Stimulated activated CD4-positive, alpha-beta T cell treated with anti-CD3 and anti-CD28 coated beads, TNF-alpha, amount 100 ng/mL, for 4 hours (primary cell): Measurements from ENCODE around the gene RAD9A.
"Not testable (repeated sequence)": the region's sequence is repeated elsewhere in the genome, so short reads cannot be mapped to it uniquely, and the experiment has no call there.

Source experiments
- DNase-seq, 3 experiments: peaks; one replicate each; pipeline ENCODE4 v3.0.0-alpha.2; 2020; ENCODE audit warnings: low read depth in 3 of 3

Gene RAD9A

DNA sequence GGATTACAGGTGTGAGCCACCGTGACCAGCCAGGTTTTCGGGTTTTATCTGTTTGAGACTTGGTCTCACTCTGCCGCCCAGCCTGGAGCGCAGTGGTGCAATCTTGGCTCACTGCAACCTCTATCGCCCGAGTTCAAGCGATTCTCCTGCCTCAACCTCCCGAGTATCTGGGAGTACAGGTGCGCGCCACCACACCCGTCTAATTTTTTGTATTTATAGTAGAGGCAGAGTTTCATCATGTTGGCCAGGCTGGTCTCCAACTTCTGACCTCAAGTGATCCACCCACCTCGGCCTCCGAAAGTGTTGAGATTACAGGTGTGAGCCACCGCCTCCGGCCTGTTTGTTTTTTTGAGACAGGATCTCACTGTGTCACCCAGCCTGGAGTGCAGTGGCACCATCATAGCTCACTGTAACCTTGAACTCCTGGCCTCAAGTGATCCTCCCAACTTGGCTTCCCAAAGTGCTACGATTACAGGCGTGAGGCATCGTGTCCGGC is 35.6 kb downstream of the RAD9A start:
- not testable (repeated sequence) for DNase-seq

DNA sequence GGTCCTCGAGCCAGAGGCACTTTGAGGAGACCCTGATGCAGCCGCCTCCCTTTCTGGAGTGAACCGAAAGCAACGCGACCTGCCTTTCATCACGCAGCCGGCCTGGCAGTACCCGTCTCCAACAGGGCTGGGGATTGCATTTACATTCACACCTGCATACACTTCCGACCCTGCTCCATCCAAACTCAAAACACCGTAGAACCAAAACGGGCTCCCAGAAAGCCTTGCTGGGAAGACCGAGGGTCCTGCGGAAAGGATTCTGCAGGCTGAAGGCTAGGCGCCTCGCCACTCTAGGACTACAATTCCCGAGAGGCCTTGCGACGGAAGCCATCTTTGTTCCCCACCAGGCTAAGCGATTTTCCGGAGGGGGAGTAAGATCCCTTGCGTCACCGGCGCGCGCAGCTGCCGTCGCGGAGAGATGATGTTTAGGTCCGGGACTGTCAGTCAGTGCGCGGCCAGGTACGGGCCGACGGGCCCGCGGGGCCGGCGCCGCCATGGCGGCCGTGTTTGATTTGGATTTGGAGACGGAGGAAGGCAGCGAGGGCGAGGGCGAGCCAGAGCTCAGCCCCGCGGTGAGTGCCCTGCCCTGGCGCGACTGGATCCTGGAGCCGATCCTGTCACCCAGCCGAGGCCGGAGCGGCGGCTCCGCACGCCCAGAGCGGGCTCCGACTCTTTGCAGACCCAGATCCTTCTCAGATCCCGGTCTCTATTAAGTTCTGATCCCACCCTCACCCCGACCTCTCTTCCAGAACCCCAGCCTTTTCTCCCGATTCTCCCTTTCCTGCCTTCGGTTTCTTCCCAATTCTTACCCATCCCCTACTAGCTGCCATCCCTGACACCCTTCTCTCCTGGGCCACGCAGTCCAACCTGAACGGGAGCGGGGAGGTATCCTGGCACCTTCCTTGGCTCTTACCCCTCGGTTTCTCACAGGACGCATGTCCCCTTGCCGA is 36.5 kb downstream of the RAD9A start, which contains the start of gene RPS6KB2:
Gene RPS6KB2, plus strand, starts transcription at position 443 of the 950 bp plus-strand sequence. Its CDS starts 52 bp downstream, at position 495.
- peak; percentile 97 to 99 (median 98) for DNase-seq

DNA sequence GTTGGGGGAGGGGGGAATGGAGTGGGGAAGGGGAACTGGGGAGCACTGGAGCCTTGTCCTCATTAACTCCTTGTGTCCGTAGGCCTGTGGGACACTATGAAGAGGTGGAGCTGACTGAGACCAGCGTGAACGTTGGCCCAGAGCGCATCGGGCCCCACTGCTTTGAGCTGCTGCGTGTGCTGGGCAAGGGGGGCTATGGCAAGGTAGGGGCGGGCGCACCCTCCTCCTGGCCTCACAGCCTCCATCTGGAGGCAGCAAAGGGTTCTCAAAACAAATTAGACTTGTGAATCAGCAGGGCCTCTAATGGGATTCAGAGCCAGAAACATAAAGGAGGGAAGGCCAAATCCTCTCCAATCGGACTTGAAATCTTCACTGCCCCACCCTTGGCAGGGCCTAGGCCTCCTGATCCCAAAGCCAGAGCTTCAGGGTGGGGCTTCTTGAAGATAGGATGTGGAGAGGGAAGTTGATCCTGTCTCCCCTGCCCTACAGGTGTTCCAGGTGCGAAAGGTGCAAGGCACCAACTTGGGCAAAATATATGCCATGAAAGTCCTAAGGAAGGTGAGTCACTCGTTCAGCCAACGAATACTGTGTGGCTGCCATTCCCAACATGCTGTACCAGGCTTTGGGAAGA is 37.4 kb downstream of the RAD9A start:
- no peak for DNase-seq

DNA sequence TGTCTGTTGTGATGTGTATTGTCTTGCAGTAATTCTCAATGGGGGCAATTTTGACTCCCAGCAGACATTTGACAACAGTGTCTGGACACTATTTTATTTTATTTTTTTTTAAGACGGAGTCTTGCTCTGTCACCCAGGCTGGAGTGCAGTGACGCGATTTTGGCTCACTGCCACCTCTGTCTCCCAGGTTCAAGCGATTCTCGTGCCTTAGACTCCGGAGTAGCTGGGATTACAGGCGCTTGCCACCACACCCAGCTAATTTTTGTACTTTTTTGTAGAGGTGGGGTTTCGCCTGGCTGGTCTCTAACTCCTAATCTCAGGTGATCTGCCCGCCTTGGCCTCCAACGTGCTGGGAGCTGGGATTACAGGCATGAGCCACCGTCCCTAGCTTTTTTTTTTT is 37.9 kb downstream of the RAD9A start:
- DNase-seq = no peak

DNA sequence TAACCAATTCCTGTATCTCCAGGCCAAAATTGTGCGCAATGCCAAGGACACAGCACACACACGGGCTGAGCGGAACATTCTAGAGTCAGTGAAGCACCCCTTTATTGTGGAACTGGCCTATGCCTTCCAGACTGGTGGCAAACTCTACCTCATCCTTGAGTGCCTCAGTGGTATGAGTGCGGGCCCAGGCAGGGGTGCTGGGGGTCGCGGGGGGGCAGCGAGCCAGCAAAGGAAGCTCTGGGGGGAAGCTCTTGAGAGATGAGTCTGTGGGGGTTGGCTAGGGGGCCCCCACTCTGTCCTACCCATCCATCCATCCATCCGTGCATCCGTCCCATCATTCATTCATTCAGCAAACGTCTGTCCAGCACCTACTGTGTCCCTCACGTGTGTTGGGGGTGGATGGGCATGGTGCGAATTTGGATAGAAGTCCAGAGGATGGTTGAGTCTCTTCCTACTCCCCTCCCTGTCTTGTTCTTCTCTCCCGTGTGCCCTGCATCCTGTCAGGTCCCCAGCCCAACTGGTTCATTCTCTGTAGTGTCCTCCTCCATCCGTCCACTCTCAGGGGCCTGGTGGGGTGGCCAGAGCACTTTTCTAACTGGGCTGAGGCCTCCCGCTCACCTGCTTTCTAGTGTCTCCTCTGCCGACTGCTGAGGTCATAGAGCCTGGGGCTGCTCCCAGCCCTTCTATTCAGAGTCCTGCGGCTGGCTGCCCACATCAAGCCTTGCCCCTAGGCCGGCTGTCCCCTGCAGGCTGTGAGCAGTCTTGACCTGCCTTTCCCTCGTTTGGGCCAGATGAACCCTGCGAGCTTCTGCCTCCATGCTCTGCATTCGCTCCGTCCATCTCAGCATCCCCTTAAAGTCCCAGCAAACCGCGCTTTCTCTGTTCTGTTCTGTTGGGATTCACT is 39.8 kb downstream of the RAD9A start:
- no peak for DNase-seq

DNA sequence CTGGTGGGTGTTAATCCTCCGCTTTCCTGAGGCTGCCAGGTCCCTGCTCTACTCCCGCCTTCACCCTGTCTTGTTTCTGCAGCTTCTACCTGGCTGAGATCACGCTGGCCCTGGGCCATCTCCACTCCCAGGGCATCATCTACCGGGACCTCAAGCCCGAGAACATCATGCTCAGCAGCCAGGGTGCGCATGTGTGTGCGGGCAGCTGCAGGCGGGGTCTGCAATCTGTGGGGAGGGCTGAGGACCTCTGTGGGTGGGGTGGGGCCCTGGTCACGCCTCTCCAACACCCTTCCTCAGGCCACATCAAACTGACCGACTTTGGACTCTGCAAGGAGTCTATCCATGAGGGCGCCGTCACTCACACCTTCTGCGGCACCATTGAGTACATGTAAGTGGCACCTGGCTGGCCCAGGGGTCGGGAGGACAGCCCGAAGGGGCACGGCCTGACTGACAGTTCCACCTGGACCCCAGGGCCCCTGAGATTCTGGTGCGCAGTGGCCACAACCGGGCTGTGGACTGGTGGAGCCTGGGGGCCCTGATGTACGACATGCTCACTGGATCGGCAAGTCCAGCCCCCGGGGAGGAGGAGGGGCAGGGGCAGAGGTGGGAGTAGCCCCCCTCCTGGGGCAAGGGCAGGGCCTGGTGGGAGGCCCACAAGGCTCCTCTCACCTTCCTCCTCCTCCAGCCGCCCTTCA is 41.0 kb downstream of the RAD9A start:
- no peak for DNase-seq

DNA sequence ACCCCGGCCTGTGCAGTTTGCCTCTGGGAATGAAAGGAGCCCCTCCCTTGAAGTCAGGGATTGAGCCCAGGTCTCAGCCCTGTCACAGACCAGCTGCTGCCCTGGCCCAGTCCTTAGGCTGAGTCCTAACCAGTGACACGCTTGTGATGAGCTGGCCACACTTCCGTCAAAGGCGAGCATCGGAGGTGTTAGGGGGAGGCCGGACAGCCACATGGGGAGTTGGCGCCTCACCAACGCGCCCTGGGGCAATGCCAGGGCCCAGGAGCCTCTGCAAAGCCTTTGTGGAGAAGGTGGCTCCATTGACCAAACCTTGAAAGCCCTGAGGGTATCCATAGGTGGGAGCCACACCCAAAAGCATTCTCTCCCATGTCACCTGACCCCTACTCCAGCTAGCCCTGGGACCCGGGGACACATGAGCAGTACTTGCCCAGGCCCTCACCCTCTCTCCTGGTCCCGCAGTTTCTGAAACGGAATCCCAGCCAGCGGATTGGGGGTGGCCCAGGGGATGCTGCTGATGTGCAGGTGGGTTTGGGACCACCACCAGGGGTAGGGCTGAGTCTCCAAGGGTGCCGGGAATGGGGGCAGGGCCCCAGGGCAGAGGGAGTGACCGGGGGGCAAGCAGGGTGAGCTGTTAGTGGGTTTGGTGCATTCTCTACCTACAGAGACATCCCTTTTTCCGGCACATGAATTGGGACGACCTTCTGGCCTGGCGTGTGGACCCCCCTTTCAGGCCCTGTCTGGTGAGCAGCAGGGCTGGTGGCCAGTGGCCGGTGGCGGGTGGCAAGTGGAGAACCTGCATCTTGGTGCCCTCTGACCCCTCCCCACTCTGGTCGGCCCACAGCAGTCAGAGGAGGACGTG is 42.0 kb downstream of the RAD9A start:
- DNase-seq = no peak

DNA sequence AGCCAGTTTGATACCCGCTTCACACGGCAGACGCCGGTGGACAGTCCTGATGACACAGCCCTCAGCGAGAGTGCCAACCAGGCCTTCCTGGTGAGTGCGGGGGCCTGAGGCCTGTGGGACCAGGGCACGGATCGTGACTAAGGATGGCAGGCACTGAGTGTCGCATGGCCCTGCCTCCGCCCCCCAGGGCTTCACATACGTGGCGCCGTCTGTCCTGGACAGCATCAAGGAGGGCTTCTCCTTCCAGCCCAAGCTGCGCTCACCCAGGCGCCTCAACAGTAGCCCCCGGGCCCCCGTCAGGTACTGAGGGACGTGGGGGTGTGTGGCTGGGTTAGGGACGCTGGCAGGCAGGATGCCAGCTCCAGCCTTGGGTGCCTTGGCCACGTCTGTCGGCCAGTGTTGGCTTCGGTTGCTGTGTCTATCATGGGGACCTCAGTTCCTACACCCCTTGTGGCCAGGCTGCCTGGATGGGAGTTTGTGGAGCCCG is 42.7 kb downstream of the RAD9A start:
- DNase-seq = no peak

DNA sequence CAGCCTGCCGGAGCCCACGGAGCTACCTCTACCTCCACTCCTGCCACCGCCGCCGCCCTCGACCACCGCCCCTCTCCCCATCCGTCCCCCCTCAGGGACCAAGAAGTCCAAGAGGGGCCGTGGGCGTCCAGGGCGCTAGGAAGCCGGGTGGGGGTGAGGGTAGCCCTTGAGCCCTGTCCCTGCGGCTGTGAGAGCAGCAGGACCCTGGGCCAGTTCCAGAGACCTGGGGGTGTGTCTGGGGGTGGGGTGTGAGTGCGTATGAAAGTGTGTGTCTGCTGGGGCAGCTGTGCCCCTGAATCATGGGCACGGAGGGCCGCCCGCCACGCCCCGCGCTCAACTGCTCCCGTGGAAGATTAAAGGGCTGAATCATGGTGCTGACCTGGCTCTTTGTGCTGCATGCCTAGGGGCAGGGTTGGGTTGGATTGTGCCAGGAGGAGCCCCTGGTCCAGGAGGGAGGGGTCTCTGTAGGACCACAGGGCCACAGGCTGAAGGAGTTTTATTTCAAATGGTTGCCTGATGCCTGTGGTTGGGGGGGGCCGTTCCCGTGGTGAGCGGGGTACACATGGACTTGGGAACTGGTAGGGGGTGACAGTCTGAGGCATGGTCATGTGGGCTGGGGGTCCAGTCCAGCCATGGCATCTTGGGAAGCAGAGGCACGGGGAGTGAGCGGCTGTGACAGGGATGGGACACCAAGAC is 43.4 kb downstream of the RAD9A start:
- DNase-seq = no peak

DNA sequence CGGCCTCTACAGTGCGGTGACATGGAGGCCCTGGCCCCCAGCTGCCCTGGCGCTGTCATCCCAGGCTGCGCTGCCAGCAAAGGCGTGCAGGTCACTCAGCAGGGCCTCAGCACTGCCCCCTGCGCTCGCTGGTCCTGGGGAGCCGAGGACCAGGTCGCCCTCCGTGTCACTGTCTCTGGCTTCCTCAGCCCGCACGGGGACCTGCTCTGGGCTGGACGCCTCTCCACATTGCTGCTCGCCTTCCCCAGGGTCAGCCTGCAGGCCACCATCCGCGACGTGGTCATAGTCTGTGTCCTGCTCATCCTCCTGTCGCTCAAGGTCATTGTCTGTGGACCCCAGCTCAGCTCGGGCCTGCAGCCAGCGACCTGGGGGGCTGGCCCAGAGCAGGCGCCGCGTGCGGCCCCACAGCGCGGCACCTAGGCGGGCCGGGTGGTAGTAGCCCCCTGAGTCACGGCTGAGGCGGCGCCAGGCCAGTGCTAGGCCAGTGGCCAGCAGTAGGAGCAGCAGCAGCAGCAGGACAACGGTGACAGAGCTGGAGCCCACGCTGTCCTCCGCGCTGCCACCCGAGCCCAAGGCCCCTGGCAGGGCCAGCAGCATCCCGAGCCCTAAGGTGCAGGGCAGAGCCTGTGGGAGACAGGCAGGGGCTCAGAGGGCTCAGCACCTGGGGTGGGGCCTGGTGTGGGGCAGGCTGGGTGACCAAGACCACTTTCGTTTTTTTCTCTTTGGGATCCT is 44.1 kb downstream of the RAD9A start:
- no peak for DNase-seq

DNA sequence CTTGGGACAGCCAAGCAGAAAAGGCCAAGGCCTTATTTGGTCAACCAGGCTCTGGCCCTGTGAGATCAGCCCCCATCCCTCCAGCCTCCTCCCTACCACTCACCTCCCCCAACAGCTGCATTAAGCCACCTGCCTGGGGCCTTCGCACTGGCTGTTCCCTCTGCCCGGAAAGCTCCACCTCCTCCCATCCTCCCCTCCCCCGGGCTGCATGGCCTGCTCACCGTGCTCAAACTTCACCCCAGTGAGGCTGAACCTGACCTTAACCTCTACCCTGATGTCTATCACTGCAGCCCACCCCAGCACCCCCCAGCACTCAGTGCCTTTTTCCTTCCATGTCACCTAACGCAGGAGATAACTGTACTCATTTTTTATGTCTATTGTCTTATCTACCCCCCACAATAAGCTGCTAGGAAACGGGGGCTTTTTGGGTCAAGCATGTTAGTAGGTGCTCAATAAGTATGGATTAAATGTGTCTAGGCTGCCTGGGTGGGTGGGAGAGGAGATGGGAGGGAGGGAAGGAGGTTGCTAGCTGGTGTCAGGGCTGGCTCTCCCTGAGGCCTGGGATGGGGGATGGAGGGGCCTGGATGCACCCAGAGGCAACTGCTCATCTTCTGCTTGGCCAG is 44.8 kb downstream of the RAD9A start:
- peak in 2 of 3 experiments; percentile 46 to 57 for DNase-seq

DNA sequence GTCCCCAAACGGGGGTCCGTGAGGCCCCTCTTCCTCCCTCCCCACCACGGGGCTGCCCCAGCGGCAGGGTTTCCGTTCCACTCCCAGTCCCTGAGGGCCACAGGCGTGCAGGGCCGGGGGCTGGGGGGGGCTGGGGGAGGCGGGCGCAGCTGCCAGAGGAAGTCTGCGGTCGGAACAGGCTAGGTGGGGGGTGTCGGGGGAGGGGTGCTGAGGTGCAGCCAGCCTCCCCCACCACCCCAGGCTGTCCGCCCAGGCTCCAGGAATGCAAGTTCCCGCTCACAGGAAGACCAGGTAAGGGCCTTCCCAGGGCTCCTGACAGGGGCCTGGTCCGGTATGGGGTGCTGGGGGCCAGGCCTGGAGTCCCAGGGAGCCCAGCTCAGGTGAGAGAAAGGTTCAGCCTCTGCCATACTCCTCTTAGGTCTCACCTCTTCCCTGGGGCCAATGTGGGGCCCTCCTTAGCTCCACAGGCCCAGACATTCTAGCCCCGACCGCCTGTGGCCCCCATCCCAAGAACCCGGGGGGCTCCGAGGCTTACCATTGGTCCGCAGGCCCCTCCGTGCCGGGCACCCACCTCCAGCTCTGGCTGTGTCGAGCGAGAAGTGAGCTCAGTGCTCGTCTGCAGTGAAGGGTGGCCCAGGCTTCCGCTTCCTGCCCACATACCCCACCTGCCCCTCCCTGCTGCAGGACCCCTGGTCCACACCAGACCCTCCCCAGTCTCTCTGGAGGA is 45.5 kb downstream of the RAD9A start, which contains the start of gene PTPRCAP:
Gene PTPRCAP, minus strand, starts transcription at position 601 of the 727 bp plus-strand sequence. Its CDS starts 63 bp downstream, at position 538.
- peak; percentile 48 to 64 (median 63) for DNase-seq

DNA sequence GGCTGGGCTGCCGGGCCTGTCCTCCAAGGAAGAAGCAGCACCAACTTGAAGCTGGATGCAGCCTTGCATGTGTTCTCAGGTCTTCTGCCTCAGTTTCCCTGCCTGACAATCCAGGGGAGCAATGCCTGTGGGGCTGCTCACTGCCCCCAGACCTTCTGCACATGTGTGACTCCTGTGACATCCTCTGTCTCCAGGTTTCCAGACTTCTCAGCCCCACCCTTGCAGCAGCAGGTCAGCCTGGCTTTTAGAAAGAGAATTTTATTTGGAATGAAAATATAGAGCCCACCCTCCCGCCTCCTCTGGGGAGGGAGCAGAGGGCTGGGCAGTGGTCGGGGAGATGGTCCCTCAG is 46.0 kb downstream of the RAD9A start:
- DNase-seq = no peak

DNA sequence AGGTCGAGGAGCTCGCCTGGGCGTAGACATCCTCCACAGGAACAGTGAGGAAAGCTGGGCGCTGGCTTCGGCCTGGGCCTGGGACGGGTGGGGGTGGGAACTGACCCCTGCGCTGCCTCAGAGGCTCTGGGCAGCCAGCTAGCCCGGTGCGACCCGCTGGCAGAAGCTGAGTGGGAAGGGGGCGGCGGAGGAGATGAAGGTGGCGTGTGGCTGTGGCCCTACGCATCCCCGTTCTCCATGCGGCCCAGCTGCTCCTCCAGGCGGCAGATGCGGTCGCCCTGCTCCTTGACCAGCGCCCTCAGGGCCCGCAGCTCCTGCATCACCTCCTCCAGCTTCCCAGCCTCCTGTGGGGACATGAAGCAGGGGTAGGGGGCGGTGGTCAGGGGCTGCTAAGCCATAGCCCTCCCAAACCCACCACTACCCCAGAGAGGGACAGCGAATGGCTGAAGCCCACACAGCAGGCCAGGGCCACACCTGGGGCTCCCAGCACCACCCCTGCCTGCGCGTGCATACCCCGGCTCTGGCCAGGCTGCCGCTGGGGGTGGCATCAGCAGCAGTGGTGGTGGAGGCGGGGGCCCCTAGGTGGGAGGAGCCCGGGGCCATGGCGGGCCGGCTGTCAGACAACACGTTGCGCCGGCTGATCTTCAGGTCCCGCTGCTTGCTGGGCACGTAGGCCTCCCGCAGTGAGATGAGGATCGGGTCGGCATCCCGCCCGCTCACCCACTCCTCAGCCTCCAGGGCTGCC is 46.5 kb downstream of the RAD9A start:
- peak; percentile 54 to 65 (median 56) for DNase-seq

DNA sequence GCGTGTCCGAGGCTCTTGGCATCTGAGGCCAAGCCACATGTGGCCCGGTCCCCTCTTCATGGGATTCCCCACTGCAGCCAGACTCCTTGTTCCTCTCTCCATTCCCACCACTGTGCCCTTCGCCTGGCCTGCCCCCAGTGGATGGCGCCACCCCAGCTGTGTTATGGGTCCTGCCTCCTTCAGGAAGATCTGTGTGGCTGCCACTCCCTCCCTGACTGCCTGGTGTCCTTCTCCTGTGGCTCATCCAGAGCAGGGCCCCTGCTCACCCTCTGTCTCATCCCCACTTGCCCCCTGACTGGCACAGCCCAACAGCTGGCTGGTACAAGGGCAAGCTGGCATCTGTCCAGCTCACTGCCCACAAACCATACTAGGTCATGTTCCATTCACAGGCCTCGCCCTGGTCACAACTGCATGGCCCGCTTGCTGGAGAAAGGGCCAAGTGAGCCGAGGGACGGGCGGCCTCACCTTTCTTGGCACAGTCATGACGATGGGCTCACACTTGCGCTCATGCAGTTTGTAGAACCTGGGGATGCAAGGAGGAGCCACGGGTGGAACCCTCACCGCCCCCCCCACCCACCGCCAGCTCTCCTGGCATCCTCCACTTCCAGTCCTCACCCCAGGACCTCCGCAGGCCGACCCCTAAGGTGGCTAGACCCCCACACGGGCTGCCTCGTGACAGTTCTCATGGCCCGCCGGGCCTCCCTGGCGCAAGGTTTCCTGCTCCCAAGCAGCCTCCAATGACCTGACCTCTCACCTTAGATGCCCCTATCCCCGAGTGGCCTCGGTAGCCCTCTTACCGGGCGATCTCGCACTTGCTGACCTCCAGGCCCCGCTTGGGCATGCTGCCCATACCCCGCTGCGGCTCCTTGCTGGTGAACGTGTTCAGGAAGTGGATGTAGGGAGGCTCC is 47.8 kb downstream of the RAD9A start:
- DNase-seq = no peak
